Trophoblast cell (in vitro differentiated cells and primary cell): ENCODE data around the gene AUTS2.

ENCODE experiments used
- DNase-seq, 2 donors: peaks; one replicate each; pipeline ENCODE4 v3.0.0-alpha.2; 2016
- H2AFZ ChIP-seq: 2 replicates; pipeline ENCODE4 v1.6.1; 2013; ENCODE audit warnings: low read length, moderate library complexity, mild to moderate bottlenecking; ENCODE audit not compliant: insufficient read depth, poor library complexity
- H2AK5ac ChIP-seq: 2 replicates; pipeline ENCODE4 v1.6.1; 2013; ENCODE audit warnings: mild to moderate bottlenecking, low read length
- H2BK120ac ChIP-seq: 2 replicates; pipeline ENCODE4 v1.6.1; 2013; ENCODE audit warnings: low read length, mild to moderate bottlenecking, moderate library complexity; ENCODE audit not compliant: insufficient read depth, poor library complexity
- H2BK12ac ChIP-seq: 2 replicates; pipeline ENCODE4 v1.6.1; 2013; ENCODE audit warnings: mild to moderate bottlenecking, low read length, moderate library complexity
- H2BK5ac ChIP-seq: 2 replicates; pipeline ENCODE4 v1.6.1; 2013; ENCODE audit warnings: low read length, low read depth, moderate library complexity, mild to moderate bottlenecking; ENCODE audit not compliant: poor library complexity
- H3K14ac ChIP-seq: 2 replicates; pipeline ENCODE4 v1.6.1; 2013; ENCODE audit warnings: mild to moderate bottlenecking, low read length
- H3K18ac ChIP-seq: 2 replicates; pipeline ENCODE4 v1.6.1; 2013; ENCODE audit warnings: mild to moderate bottlenecking, low read length
- H3K23ac ChIP-seq: 2 replicates; pipeline ENCODE4 v1.6.1; 2013; ENCODE audit warnings: low read length
- H3K27ac ChIP-seq: 2 replicates; pipeline ENCODE4 v1.5.1; 2013; ENCODE audit warnings: low read depth, mild to moderate bottlenecking, inconsistent platforms, low read length, moderate library complexity
- H3K27me3 ChIP-seq: 2 replicates; pipeline ENCODE4 v1.6.1; 2013; ENCODE audit warnings: inconsistent platforms, mild to moderate bottlenecking, low read length, moderate library complexity; ENCODE audit not compliant: insufficient read depth
- H3K36me3 ChIP-seq, 2 experiments: 1 replicate in 1 of 2; 2 replicates in 1 of 2; pipeline ENCODE4 v1.6.1; 2013; ENCODE audit warnings: low read length in 2 of 2, mild to moderate bottlenecking in 2 of 2, moderate library complexity in 1 of 2; ENCODE audit not compliant: insufficient read depth in 2 of 2, control insufficient read depth in 1 of 2
- H3K4ac ChIP-seq: 2 replicates; pipeline ENCODE4 v1.6.1; 2013; ENCODE audit warnings: low read depth, mild to moderate bottlenecking, low read length, moderate library complexity
- H3K4me1 ChIP-seq, 2 experiments: 1 replicate in 1 of 2; 2 replicates in 1 of 2; pipeline ENCODE4 v1.6.1; 2013; ENCODE audit warnings: low read length in 2 of 2, mild to moderate bottlenecking in 2 of 2, moderate library complexity in 1 of 2; ENCODE audit not compliant: insufficient read depth in 2 of 2, control insufficient read depth in 1 of 2
- H3K4me2 ChIP-seq: 2 replicates; pipeline ENCODE4 v1.6.1; 2013; ENCODE audit warnings: inconsistent platforms, mild to moderate bottlenecking, low read length, moderate library complexity
- H3K4me3 ChIP-seq: 2 replicates; pipeline ENCODE4 v1.5.1; 2013; ENCODE audit warnings: mild to moderate bottlenecking, low read depth, low read length, inconsistent platforms
- H3K79me1 ChIP-seq: one replicate; pipeline ENCODE4 v1.6.1; 2013; ENCODE audit warnings: low read length
- H3K79me2 ChIP-seq: 2 replicates; pipeline ENCODE4 v1.6.1; 2013; ENCODE audit warnings: low read length, mild to moderate bottlenecking; ENCODE audit not compliant: control insufficient read depth, insufficient read depth, poor library complexity
- H3K9ac ChIP-seq: 2 replicates; pipeline ENCODE4 v1.6.1; 2013; ENCODE audit warnings: mild to moderate bottlenecking, low read length
- H3K9me3 ChIP-seq: 2 replicates; pipeline ENCODE4 v1.6.1; 2013; ENCODE audit warnings: low read depth, mild to moderate bottlenecking, control low read depth, inconsistent platforms, low read length; ENCODE audit not compliant: insufficient read depth
- H4K12ac ChIP-seq: 2 replicates; pipeline ENCODE4 v1.6.1; 2013; ENCODE audit warnings: low read depth, mild to moderate bottlenecking, low read length, moderate library complexity
- H4K8ac ChIP-seq: 2 replicates; pipeline ENCODE4 v1.6.1; 2013; ENCODE audit warnings: low read depth, mild to moderate bottlenecking, low read length, moderate library complexity
- H4K91ac ChIP-seq: one replicate; pipeline ENCODE4 v1.6.1; 2013; ENCODE audit warnings: low read depth, mild to moderate bottlenecking, low read length, moderate library complexity
- WGBS: extraction: QIAGEN DNeasy Blood & Tissue Kit; methylation state at CpG from one replicate; pipeline ENCODE4 v1.1.7; 2013; ENCODE audit warnings: missing lambda C conversion rate; ENCODE audit not compliant: insufficient read length, insufficient coverage; ENCODE audit errors: extremely low coverage; 5-methylcytosine and 5-hydroxymethylcytosine counted together

AUTS2 gene

DNA sequence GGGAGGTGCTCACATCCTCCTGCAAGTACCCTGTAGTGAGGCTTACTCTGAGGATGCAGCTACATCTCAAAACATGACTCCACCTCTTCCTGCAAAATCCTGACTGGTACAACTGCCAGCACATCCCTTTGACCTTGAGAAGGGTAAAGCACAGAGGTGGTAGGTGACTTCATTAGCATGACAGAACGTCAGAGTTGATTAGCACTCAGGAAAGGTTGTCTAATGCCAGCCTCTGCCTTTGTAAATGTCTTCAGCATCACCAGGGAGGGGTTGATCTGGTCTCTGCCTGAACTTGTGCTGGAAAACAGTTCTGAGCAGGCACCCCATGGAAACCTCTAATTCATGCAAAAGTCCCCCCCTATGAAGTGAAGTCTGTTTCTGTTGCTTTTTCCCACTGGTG is 942.4 kb downstream of the AUTS2 start:
- Histone ChIP-seq H3K18ac (no peak overlapping the region), H3K9me3 (no peaks in the 10 kb centered on the region), H4K8ac (no peak overlapping the region), H3K27ac (no peak overlapping the region), H3K14ac (no peak overlapping the region), H3K4me2 (no peak overlapping the region), H2BK120ac (no peak overlapping the region), H3K27me3 (no peaks in the 10 kb centered on the region), H3K79me2 (no peaks in the 10 kb centered on the region), H4K91ac (no peak overlapping the region), H3K23ac (no peak overlapping the region), H3K36me3 (no peaks in the 10 kb centered on the region), H3K4me1 (no peaks in the 10 kb centered on the region), H3K4ac (no peak overlapping the region), H2AK5ac (no peak overlapping the region), H2BK12ac (no peak overlapping the region), H2BK5ac (no peak overlapping the region), H4K12ac (no peak overlapping the region), H3K9ac (no peak overlapping the region), H3K4me3 (no peak overlapping the region), H3K79me1 (no peaks in the 10 kb centered on the region), H2AFZ (no peak overlapping the region)
- DNase-seq, result no peak
- WGBS, result no CpG with 5 or more reads among the region's 1 CpG

DNA sequence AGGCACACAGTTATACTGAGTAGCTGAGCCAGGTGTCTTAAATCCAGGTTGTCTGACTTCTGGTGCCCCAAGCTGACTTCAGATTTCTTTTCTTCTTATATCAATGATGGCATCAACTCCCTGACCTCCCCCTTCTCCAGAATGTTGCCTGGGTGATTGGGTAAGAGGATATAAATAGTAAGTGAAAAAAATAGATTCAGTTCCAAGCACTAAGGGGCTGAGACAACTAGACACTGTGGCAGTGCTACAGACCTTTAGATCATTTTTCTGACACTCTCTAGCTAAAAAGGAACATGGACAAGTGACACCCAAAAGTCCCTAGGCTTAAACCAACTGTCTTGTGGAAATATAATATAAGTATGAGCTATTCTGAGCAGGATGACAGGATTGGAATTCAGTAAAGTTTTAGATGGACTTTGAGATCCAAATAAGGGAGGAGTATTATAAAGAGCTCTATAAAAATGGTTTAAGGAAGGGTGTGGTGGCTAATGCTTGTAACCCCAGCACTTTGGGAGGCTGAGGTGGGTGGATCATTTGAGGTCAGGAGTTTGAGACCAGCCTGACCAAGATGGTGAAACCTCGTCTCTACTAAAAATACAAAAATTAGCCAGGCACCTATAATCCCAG is 944.6 kb downstream of the AUTS2 start:
- no peak overlapping the region for H4K91ac ChIP-seq
- H3K14ac ChIP-seq, result no peak overlapping the region
- no peak overlapping the region for H2BK120ac ChIP-seq
- no peak overlapping the region for H4K8ac ChIP-seq
- no peak overlapping the region for H2AK5ac ChIP-seq
- no peaks in the 10 kb centered on the region for H3K27me3 ChIP-seq
- H3K9me3 ChIP-seq, result peaks cover 1% of the 10 kb centered on the region
- H3K4me2 ChIP-seq, result no peak overlapping the region
- no CpG with 5 or more reads among the region's 1 CpG for WGBS
- H3K23ac ChIP-seq, result no peak overlapping the region
- no peak overlapping the region for H2AFZ ChIP-seq
- H2BK12ac ChIP-seq, result no peak overlapping the region
- DNase-seq, result no peak
- no peak overlapping the region for H3K18ac ChIP-seq
- H2BK5ac ChIP-seq, result no peak overlapping the region
- no peak overlapping the region for H3K4ac ChIP-seq
- no peak overlapping the region for H3K4me3 ChIP-seq
- H3K27ac ChIP-seq, result no peak overlapping the region
- no peak overlapping the region for H3K9ac ChIP-seq
- no peaks in the 10 kb centered on the region for H3K79me1 ChIP-seq
- H3K36me3 ChIP-seq, result no peaks in the 10 kb centered on the region
- H3K4me1 ChIP-seq, result no peaks in the 10 kb centered on the region
- H4K12ac ChIP-seq, result no peak overlapping the region
- no peaks in the 10 kb centered on the region for H3K79me2 ChIP-seq

GRCh38 chr7:70544016-70544415 is 945.7 kb downstream of the AUTS2 start:
- Histone ChIP-seq H3K4me3 (no peak overlapping the region), H4K12ac (no peak overlapping the region), H3K9ac (no peak overlapping the region), H4K8ac (no peak overlapping the region), H2BK120ac (no peak overlapping the region), H3K36me3 (no peaks in the 10 kb centered on the region), H3K79me2 (no peaks in the 10 kb centered on the region), H2BK5ac (no peak overlapping the region), H3K4ac (no peak overlapping the region), H4K91ac (no peak overlapping the region), H3K79me1 (no peaks in the 10 kb centered on the region), H2AFZ (no peak overlapping the region), H3K23ac (no peak overlapping the region), H3K9me3 (peaks cover 1% of the 10 kb centered on the region), H3K27ac (no peak overlapping the region), H3K4me1 (no peaks in the 10 kb centered on the region), H2AK5ac (no peak overlapping the region), H3K14ac (no peak overlapping the region), H2BK12ac (no peak overlapping the region), H3K18ac (no peak overlapping the region), H3K4me2 (no peak overlapping the region), H3K27me3 (no peaks in the 10 kb centered on the region)
- DNase-seq, result no peak
- WGBS, result no CpG with 5 or more reads among the region's 2 CpGs

- H3K4me3 ChIP-seq, result no peak overlapping the region
- no peak overlapping the region for H4K12ac ChIP-seq
- no peak overlapping the region for H3K9ac ChIP-seq
- no peak overlapping the region for H3K18ac ChIP-seq
- no peak overlapping the region for H2AK5ac ChIP-seq
- H2BK120ac ChIP-seq, result no peak overlapping the region
- no peak overlapping the region for H4K91ac ChIP-seq
- H3K27me3 ChIP-seq, result no peaks in the 10 kb centered on the region
- no peak overlapping the region for H2BK12ac ChIP-seq
- peaks cover 1% of the 10 kb centered on the region for H3K9me3 ChIP-seq
- no peaks in the 10 kb centered on the region for H3K36me3 ChIP-seq
- DNase-seq, result no peak
- no peak overlapping the region for H2BK5ac ChIP-seq
- H4K8ac ChIP-seq, result no peak overlapping the region
- WGBS, result no CpG with 5 or more reads among the region's 6 CpGs
- H3K4me1 ChIP-seq, result no peaks in the 10 kb centered on the region
- H3K4ac ChIP-seq, result no peak overlapping the region
- H3K14ac ChIP-seq, result no peak overlapping the region
- no peak overlapping the region for H3K23ac ChIP-seq
- no peak overlapping the region for H2AFZ ChIP-seq
- no peaks in the 10 kb centered on the region for H3K79me2 ChIP-seq
- H3K79me1 ChIP-seq, result no peaks in the 10 kb centered on the region
- no peak overlapping the region for H3K27ac ChIP-seq
- H3K4me2 ChIP-seq, result no peak overlapping the region
Measured at GRCh38 chr7:70545214-70545613, 946.9 kb downstream of the AUTS2 start.
